GM12878 (cell line): ENCODE data around the gene C1QTNF12. TPM values are rescaled to one million over a fixed set of nuclear protein-coding genes. Genes with fewer than 3 reads are reported as not detected.

Experiments
- ATAC-seq: fragments of 200-7000 bp; cut with Tn5 transposase; 3 replicates; pipeline ENCODE4 v1.9.1; 2020; ENCODE audit warnings: mild to moderate bottlenecking, moderate library complexity
- BruUV-seq: library from RNA; stranded (reverse); fragments of 400-500 nt; replicated peaks from 2 replicates; lab custom pipeline; 2021; lab: Mats Ljungman, UMichigan
- CTCF ChIA-PET: fragments of 300-600 bp; sonication (Branson Sonifier 250); formaldehyde crosslinking; extraction: SDS; loops from one replicate; lab custom pipeline; 2021; ENCODE audit warnings: inconsistent platforms; lab: Yijun Ruan, JAX
- POLR2A ChIA-PET: fragments of 350-600 bp; formaldehyde crosslinking; extraction: SDS; loops from one replicate; lab custom pipeline; 2021; ENCODE audit warnings: inconsistent platforms; lab: Charles Lee
- RAD21 ChIA-PET: fragments of 300-600 bp; sonication (Branson Sonifier 250); formaldehyde crosslinking; loops from one replicate; lab custom pipeline; 2023; ENCODE audit warnings: antibody characterized with exemption; ENCODE audit not compliant: unreplicated experiment; lab: Charles Lee
- SMC1A ChIA-PET: fragments of 300-600 bp; sonication (Branson Sonifier 250); formaldehyde crosslinking; loops from one replicate; lab custom pipeline; 2023; ENCODE audit not compliant: unreplicated experiment, uncharacterized antibody; lab: Charles Lee
- DNase-seq: peaks from one replicate; pipeline ENCODE4 v3.0.0-alpha.2; 2011; ENCODE audit warnings: low read depth, low spot score
- FAIRE-seq: peaks from 3 replicates; lab custom pipeline; 2011; peaks lifted over from hg19 to GRCh38; lab: Jason Lieb, UNC
- H2AFZ ChIP-seq: 2 replicates; pipeline ENCODE4 v1.6.0; 2011; ENCODE audit warnings: low read depth, low read length, control low read depth; ENCODE audit not compliant: control insufficient read depth
- H3K27ac ChIP-seq: 2 replicates; pipeline ENCODE4 v1.5.1; 2011; ENCODE audit warnings: control low read depth; ENCODE audit not compliant: control insufficient read depth, insufficient read depth
- H3K27me3 ChIP-seq, 2 experiments: replicated peaks in 1 of 2; 2 replicates each; pipeline versions ENCODE4 v1.6.0 to v1.6.1; 2011; ENCODE audit warnings: low read length in 1 of 2; ENCODE audit not compliant: control insufficient read depth in 2 of 2, insufficient read depth in 2 of 2
- H3K36me3 ChIP-seq, 2 experiments: 2 replicates each; pipeline ENCODE4 v1.5.1; 2011; ENCODE audit warnings: low read length in 1 of 2; ENCODE audit not compliant: control insufficient read depth in 2 of 2, insufficient read depth in 2 of 2
- H3K4me1 ChIP-seq: 2 replicates; pipeline ENCODE4 v1.6.1; 2011; ENCODE audit warnings: mild to moderate bottlenecking, low read length, moderate library complexity, mixed read lengths; ENCODE audit not compliant: control insufficient read depth, insufficient read depth
- H3K4me2 ChIP-seq: 2 replicates; pipeline ENCODE4 v1.6.0; 2011; ENCODE audit warnings: control low read depth; ENCODE audit not compliant: control insufficient read depth, insufficient read depth
- H3K4me3 ChIP-seq: fragments of 200-600 bp; sonication (generic); 2 replicates; pipeline ENCODE4 v1.5.1; 2016
- H3K79me2 ChIP-seq: 2 replicates; pipeline ENCODE4 v1.6.0; 2011; ENCODE audit warnings: low read length; ENCODE audit not compliant: control insufficient read depth, insufficient read depth
- H3K9ac ChIP-seq: 2 replicates; pipeline ENCODE4 v1.8.0; 2011; ENCODE audit warnings: low read length, control low read depth, mixed read lengths; ENCODE audit not compliant: control insufficient read depth, insufficient read depth
- H3K9me3 ChIP-seq: replicated peaks from 3 replicates; pipeline ENCODE4 v1.5.1; 2011; ENCODE audit warnings: mild to moderate bottlenecking, low read length; ENCODE audit not compliant: control insufficient read depth, insufficient read depth
- H4K20me1 ChIP-seq: 2 replicates; pipeline ENCODE4 v1.6.0; 2011; ENCODE audit not compliant: control insufficient read depth, insufficient read depth
- CREM ChIP-seq: IDR thresholded peaks from 2 replicates; pipeline ENCODE4 v1.6.1; 2014; ENCODE audit warnings: antibody characterized with exemption, low read depth
- DPF2 ChIP-seq: fragments of 450-650 bp; IDR thresholded peaks from 2 replicates; pipeline ENCODE4 v1.6.1; 2017; ENCODE audit warnings: mild to moderate bottlenecking
- EGR1 ChIP-seq, 2 experiments: IDR thresholded peaks; 1 replicate in 1 of 2; 2 replicates in 1 of 2; pipeline ENCODE4 v1.6.1; 2011 to 2012; ENCODE audit warnings: low read depth in 2 of 2, low read length in 2 of 2, borderline replicate concordance in 1 of 2, mild to moderate bottlenecking in 1 of 2, moderate library complexity in 1 of 2
- PML ChIP-seq: IDR thresholded peaks from 2 replicates; pipeline ENCODE4 v1.6.1; 2012; ENCODE audit warnings: low read length, inconsistent platforms
- SPI1 ChIP-seq: IDR thresholded peaks from 2 replicates; pipeline ENCODE4 v1.6.1; 2011; ENCODE audit warnings: low read depth, mild to moderate bottlenecking, low read length, moderate library complexity, borderline replicate concordance; ENCODE audit not compliant: insufficient read depth
- SREBF1 ChIP-seq: IDR thresholded peaks from 2 replicates; pipeline ENCODE4 v1.6.1; 2012; ENCODE audit warnings: mild to moderate bottlenecking, low read length
- ZNF217 ChIP-seq: fragments of 450-650 bp; IDR thresholded peaks from 2 replicates; pipeline ENCODE4 v1.6.1; 2017; ENCODE audit warnings: antibody characterized with exemption, mild to moderate bottlenecking
- WGBS: methylation state at CpG from one replicate; pipeline ENCODE4 v1.1.6; 2016; ENCODE audit warnings: low lambda C conversion rate; ENCODE audit not compliant: insufficient replicate concordance, insufficient coverage; ENCODE audit errors: missing lambda C conversion rate; 5-methylcytosine and 5-hydroxymethylcytosine counted together
- in situ Hi-C: fragments of 300-500 bp; cut with MboI; formaldehyde crosslinking; loops from 9 replicates; pipeline ENCODE4 v1.14.3; 2018; ENCODE audit warnings: mixed read lengths
- intact Hi-C: fragments of 100-400 bp; cut with micrococcal nuclease; formaldehyde crosslinking; loops from one replicate; pipeline ENCODE4 v1.14.2; 2022; ENCODE audit not compliant: unreplicated experiment
- polyA plus RNA-seq, 11 experiments: library from polyadenylated mRNA; depleted of rRNA in 4 of 11; unstranded in 6 of 11; stranded (reverse) in 5 of 11; fragments of >200 nt; fragmentation: Nextera tagmentation in 4 of 11; fragmentation: Illumina TruSeq in 1 of 11; extraction: Ambion mirVana in 4 of 11; extraction: Trizol in 1 of 11; gene quantifications; 1 replicate in 1 of 11; 2 replicates in 10 of 11; pipeline versions ENCODE4 v1.2.1 to v1.2.3, GENCODE V29; 2011 to 2016; ENCODE audit warnings: inconsistent platforms in 2 of 11, missing spikeins in 2 of 11, low read depth in 1 of 11
- total RNA-seq, 4 experiments: library from RNA; depleted of rRNA in 3 of 4; stranded (reverse); fragments of >200 nt in 3 of 4; fragmentation: Illumina TruSeq in 1 of 4; extraction: Trizol in 1 of 4; gene quantifications; 2 replicates each; pipeline versions ENCODE4 v1.2.1 to v1.2.3, GENCODE V29; 2013 to 2021
- TF ChIP-seq, protein P1 (sequence below): IDR thresholded peaks from 2 replicates; pipeline ENCODE4 v1.6.1; 2011; ENCODE audit warnings: mild to moderate bottlenecking, low read depth, low read length, moderate library complexity; ENCODE audit not compliant: insufficient replicate concordance
- TF ChIP-seq, protein P2 (sequence below): fragments of 450-650 bp; IDR thresholded peaks from 2 replicates; pipeline ENCODE4 v1.6.1; 2017; ENCODE audit warnings: borderline replicate concordance
- TF ChIP-seq, protein P3 (sequence below): IDR thresholded peaks from 2 replicates; pipeline ENCODE4 v1.6.1; 2012; ENCODE audit warnings: low read depth, low read length, improper control_type of control experiment
- TF ChIP-seq, protein P4 (sequence below): IDR thresholded peaks from 2 replicates; pipeline ENCODE4 v1.6.1; 2011; ENCODE audit warnings: borderline replicate concordance, low read depth, mild to moderate bottlenecking, moderate library complexity, low read length; ENCODE audit not compliant: insufficient read depth, poor library complexity, severe bottlenecking
- TF ChIP-seq, protein P5 (sequence below): fragments of 450-650 bp; IDR thresholded peaks from 2 replicates; pipeline ENCODE4 v1.6.1; 2018; ENCODE audit warnings: mild to moderate bottlenecking, low read depth, moderate library complexity; ENCODE audit not compliant: partially characterized antibody
- TF ChIP-seq, protein P6 (sequence below): fragments of 450-650 bp; IDR thresholded peaks from 2 replicates; pipeline ENCODE4 v1.6.1; 2016; ENCODE audit warnings: mild to moderate bottlenecking

The C1QTNF12 gene
- total and polyA plus RNA-seq, 10 of the 15 experiments (the other 5 are each of a cell fraction or from before 2014, with no cell fraction given), result 0.17 to 1.0 (median 0.31) TPM; not detected in 5

DNA sequence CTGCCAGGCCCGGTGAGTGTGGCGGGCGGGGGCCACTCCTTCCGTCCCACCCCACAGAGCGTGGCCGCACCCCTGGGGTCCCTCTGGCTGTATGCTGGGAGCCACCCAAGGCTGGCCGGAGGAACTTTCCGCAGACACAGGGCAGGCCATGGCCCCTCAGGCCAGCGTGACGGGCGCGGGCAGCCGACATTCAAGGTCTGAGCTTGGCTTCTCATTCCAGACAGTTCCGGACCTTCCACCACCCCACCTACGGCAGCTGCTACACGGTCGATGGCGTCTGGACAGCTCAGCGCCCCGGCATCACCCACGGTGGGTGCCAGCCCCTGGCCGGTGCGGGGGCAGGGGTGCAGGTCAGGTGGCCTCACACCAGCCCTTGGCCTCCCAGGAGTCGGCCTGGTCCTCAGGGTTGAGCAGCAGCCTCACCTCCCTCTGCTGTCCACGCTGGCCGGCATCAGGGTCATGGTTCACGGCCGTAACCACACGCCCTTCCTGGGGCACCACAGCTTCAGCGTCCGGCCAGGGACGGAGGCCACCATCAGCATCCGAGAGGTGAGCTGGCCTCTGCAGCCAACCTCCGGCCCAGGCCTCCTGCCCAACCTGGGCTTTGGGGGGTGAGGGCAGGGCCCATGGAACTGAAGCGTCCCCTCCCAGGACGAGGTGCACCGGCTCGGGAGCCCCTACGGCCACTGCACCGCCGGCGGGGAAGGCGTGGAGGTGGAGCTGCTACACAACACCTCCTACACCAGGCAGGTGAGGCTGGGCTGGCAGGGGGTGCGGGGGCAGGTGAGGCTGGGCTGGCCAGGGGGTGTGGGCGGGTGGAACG lies 41.0 kb upstream of the C1QTNF12 start:
- FAIRE-seq (no peak), DNase-seq (no peak), ATAC-seq (no peak)
- Histone ChIP-seq H3K27ac (no peak overlapping the region), H3K27me3 (no peaks in the 10 kb centered on the region), H2AFZ (no peak overlapping the region), H3K4me1 (no peaks in the 10 kb centered on the region), H3K4me3 (no peak overlapping the region), H3K36me3 (no peaks in the 10 kb centered on the region), H3K4me2 (no peak overlapping the region), H4K20me1 (no peaks in the 10 kb centered on the region), H3K79me2 (no peaks in the 10 kb centered on the region), H3K9me3 (no peaks in the 10 kb centered on the region), H3K9ac (no peak overlapping the region)
- ChIA-PET SMC1A (no interaction called here), RAD21 (interaction anchor here (0.8 kb wide), 1 partner anchor 254 kb away, joined by 3 read pairs; no protein-coding TSS in a partner anchor), POLR2A (no interaction called here), CTCF (interaction anchor here (1.2 to 2.5 kb wide), 2 partner anchors 162 to 165 kb away, joined by 3 to 12 read pairs; no protein-coding TSS in a partner anchor)
- intact Hi-C loops, result no loop called here
- BruUV-seq, result no TSS peak
- in situ Hi-C loops, result no loop called here
- WGBS, result 59% methylated on average over 43 of the region's 46 CpGs
- TF ChIP-seq, protein P1, sequence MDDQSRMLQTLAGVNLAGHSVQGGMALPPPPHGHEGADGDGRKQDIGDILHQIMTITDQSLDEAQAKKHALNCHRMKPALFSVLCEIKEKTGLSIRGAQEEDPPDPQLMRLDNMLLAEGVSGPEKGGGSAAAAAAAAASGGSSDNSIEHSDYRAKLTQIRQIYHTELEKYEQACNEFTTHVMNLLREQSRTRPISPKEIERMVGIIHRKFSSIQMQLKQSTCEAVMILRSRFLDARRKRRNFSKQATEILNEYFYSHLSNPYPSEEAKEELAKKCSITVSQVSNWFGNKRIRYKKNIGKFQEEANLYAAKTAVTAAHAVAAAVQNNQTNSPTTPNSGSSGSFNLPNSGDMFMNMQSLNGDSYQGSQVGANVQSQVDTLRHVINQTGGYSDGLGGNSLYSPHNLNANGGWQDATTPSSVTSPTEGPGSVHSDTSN, result no peak
- no peak for TF ChIP-seq EGR1 (IDR thresholded peaks at IDR 0.05; ENCODE audit: borderline replicate concordance in 1 of 2, low read depth in 2 of 2, low read length in 2 of 2)
- TF ChIP-seq PML, result no peak
- TF ChIP-seq, protein P2, sequence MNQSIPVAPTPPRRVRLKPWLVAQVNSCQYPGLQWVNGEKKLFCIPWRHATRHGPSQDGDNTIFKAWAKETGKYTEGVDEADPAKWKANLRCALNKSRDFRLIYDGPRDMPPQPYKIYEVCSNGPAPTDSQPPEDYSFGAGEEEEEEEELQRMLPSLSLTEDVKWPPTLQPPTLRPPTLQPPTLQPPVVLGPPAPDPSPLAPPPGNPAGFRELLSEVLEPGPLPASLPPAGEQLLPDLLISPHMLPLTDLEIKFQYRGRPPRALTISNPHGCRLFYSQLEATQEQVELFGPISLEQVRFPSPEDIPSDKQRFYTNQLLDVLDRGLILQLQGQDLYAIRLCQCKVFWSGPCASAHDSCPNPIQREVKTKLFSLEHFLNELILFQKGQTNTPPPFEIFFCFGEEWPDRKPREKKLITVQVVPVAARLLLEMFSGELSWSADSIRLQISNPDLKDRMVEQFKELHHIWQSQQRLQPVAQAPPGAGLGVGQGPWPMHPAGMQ, result no peak
- TF ChIP-seq, protein P3, sequence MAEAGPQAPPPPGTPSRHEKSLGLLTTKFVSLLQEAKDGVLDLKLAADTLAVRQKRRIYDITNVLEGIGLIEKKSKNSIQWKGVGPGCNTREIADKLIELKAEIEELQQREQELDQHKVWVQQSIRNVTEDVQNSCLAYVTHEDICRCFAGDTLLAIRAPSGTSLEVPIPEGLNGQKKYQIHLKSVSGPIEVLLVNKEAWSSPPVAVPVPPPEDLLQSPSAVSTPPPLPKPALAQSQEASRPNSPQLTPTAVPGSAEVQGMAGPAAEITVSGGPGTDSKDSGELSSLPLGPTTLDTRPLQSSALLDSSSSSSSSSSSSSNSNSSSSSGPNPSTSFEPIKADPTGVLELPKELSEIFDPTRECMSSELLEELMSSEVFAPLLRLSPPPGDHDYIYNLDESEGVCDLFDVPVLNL, result no peak
- TF ChIP-seq DPF2, result no peak
- TF ChIP-seq, protein P4, sequence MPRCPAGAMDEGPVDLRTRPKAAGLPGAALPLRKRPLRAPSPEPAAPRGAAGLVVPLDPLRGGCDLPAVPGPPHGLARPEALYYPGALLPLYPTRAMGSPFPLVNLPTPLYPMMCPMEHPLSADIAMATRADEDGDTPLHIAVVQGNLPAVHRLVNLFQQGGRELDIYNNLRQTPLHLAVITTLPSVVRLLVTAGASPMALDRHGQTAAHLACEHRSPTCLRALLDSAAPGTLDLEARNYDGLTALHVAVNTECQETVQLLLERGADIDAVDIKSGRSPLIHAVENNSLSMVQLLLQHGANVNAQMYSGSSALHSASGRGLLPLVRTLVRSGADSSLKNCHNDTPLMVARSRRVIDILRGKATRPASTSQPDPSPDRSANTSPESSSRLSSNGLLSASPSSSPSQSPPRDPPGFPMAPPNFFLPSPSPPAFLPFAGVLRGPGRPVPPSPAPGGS, result no peak
- TF ChIP-seq CREM, result no peak
- TF ChIP-seq ZNF217, result no peak
- TF ChIP-seq, protein P5, sequence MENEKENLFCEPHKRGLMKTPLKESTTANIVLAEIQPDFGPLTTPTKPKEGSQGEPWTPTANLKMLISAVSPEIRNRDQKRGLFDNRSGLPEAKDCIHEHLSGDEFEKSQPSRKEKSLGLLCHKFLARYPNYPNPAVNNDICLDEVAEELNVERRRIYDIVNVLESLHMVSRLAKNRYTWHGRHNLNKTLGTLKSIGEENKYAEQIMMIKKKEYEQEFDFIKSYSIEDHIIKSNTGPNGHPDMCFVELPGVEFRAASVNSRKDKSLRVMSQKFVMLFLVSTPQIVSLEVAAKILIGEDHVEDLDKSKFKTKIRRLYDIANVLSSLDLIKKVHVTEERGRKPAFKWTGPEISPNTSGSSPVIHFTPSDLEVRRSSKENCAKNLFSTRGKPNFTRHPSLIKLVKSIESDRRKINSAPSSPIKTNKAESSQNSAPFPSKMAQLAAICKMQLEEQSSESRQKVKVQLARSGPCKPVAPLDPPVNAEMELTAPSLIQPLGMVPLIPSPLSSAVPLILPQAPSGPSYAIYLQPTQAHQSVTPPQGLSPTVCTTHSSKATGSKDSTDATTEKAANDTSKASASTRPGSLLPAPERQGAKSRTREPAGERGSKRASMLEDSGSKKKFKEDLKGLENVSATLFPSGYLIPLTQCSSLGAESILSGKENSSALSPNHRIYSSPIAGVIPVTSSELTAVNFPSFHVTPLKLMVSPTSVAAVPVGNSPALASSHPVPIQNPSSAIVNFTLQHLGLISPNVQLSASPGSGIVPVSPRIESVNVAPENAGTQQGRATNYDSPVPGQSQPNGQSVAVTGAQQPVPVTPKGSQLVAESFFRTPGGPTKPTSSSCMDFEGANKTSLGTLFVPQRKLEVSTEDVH, result no peak
- TF ChIP-seq SREBF1, result no peak
- TF ChIP-seq, protein P6, sequence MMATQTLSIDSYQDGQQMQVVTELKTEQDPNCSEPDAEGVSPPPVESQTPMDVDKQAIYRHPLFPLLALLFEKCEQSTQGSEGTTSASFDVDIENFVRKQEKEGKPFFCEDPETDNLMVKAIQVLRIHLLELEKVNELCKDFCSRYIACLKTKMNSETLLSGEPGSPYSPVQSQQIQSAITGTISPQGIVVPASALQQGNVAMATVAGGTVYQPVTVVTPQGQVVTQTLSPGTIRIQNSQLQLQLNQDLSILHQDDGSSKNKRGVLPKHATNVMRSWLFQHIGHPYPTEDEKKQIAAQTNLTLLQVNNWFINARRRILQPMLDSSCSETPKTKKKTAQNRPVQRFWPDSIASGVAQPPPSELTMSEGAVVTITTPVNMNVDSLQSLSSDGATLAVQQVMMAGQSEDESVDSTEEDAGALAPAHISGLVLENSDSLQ, result no peak
- TF ChIP-seq SPI1, result no peak
